Activated CD8-positive, alpha-beta T cell treated with anti-CD3 and anti-CD28 coated beads, Interleukin-2, amount 10 ng/mL, durations not matched to agents 7 days and 5 days (primary cell): ENCODE results near the gene PDE4B. TPM values are rescaled to one million over a fixed set of nuclear protein-coding genes. Genes with fewer than 3 reads are reported as not detected.

Experiments
- ATAC-seq: fragments of 150-1000 bp; cut with Tn5 transposase; one replicate; pipeline ENCODE4 v1.10.0; 2021; ENCODE audit warnings: moderate library complexity
- CTCF ChIA-PET: fragments of 350-600 bp; sonication (Branson Sonifier 250); formaldehyde crosslinking; loops from one replicate; lab custom pipeline; 2021; ENCODE audit warnings: antibody characterized with exemption; lab: Charles Lee
- POLR2A ChIA-PET: fragments of 350-600 bp; sonication (Branson Sonifier 250); formaldehyde crosslinking; loops from one replicate; lab custom pipeline; 2021; ENCODE audit warnings: antibody characterized with exemption; lab: Charles Lee
- DNase-seq: peaks from one replicate; pipeline ENCODE4 v3.0.0-alpha.2; 2020
- H3K27ac Mint-ChIP-seq: one replicate; pipeline ENCODE4 v1.8.0; 2021; ENCODE audit warnings: mild to moderate bottlenecking, mixed read lengths
- H3K27me3 Mint-ChIP-seq: one replicate; pipeline ENCODE4 v1.8.0; 2021; ENCODE audit warnings: low read depth, mixed read lengths
- H3K36me3 Mint-ChIP-seq: one replicate; pipeline ENCODE4 v1.8.0; 2021; ENCODE audit warnings: low read depth, mixed read lengths
- H3K4me1 Mint-ChIP-seq: one replicate; pipeline ENCODE4 v1.8.0; 2021; ENCODE audit warnings: low read depth, mixed read lengths
- H3K4me3 Mint-ChIP-seq: one replicate; pipeline ENCODE4 v1.8.0; 2021; ENCODE audit warnings: mild to moderate bottlenecking, mixed read lengths
- H3K9me3 Mint-ChIP-seq: one replicate; pipeline ENCODE4 v1.8.0; 2022; ENCODE audit warnings: mixed read lengths; ENCODE audit not compliant: insufficient read depth
- total RNA-seq, 2 experiments: library from RNA; stranded (reverse); gene quantifications; one replicate each; pipeline ENCODE4 v1.2.3, GENCODE V29; 2021

Gene PDE4B
- total RNA-seq, 2 experiments from 2014 or later = 21.4 to 24.3 TPM

DNA sequence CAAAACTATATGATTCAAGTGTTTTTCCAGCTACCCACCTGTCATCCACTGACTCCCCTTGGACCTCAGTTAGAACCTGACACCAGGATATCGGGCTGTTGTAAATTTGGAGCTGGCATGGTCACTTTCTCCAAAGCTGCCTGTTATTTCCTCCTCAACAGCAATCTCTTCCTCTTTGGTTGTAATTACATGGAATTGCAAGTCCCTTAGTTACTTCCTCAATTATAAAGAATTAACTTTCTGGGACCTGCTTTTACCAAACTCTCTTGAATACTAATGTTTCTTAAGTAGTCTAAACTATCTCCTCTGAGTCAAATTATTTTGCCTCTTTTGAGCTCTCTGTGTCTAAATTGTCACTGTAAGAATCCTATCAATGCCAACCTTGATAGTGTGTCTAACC, 590.9 kb downstream of the PDE4B start:
- ATAC-seq (no peak), DNase-seq (no peak)
- H3K4me1 Mint-ChIP-seq = peaks cover 4% of the 10 kb centered on the region
- H3K27ac Mint-ChIP-seq = no peak overlapping the region
- CTCF ChIA-PET = interaction anchor here (0.8 to 2.3 kb wide), 2 partner anchors 15 to 52 kb away, joined by 3 to 8 read pairs; no protein-coding TSS in a partner anchor
- H3K27me3 Mint-ChIP-seq = no peaks in the 10 kb centered on the region
- peaks cover 17% of the 10 kb centered on the region for H3K36me3 Mint-ChIP-seq
- peaks cover 36% of the 10 kb centered on the region for H3K9me3 Mint-ChIP-seq
- POLR2A ChIA-PET = no interaction called here
- no peak overlapping the region for H3K4me3 Mint-ChIP-seq

DNA sequence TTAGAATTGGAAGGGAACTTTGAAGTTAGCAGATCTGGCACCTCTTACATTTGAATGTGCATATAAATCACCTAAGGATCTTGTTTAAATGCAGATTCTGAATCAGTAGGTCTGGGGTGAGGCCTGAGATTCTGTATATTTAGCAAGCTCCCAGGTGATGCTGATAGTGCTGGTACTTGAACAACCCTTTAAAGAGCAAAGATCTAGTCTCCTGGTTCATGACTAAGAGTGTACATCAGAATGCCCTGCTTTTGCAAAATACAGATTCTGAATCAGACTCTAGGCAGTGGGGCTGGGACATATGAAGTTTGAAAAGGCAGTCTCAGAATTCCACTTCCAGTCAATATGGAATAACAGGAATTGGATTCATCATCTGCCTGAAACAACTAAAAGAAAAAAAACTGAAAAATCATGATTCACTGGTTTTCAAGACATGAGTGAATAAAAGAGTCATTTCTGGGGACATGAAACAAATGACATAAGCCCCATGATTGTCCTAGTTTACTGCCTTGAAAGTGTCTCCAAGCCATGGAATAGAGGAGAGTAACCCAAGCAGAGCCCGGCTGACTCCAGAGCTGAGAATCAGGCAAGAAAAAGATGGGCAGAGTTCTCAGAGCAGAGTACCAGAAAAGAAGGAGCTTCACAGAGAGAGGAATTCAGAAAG, 591.7 kb downstream of the PDE4B start:
- no peak for DNase-seq
- CTCF ChIA-PET = interaction anchor here (0.8 to 2.3 kb wide), 2 partner anchors 14 to 52 kb away, joined by 3 to 8 read pairs; no protein-coding TSS in a partner anchor
- peaks cover 36% of the 10 kb centered on the region for H3K9me3 Mint-ChIP-seq

DNA sequence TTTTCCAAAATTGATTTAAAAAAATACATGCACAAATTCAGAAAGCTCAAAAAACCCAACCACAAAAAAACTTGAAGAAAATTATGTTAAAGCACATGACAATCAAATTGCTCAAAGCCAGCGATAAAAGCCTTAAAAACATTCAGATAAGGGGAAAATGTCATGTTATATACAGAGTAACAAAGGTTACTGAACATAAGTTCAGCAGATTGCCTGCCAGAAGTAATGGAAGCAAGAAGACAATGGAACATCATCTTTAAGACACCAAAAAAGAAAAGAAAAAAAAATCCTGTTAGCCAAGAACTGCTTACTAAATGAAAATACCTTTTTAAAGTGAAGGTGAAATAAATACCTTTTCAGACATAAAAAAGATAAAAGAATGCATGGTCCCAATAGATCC, 594.0 kb downstream of the PDE4B start:
- ChIA-PET POLR2A (no interaction called here), CTCF (interaction anchor here (1.2 kb wide), 1 partner anchor 16 kb away, joined by 3 read pairs; no protein-coding TSS in a partner anchor)
- Mint-ChIP-seq H3K4me3 (no peak overlapping the region), H3K27ac (no peak overlapping the region), H3K4me1 (no peaks in the 10 kb centered on the region), H3K27me3 (no peaks in the 10 kb centered on the region), H3K9me3 (peaks cover 43% of the 10 kb centered on the region), H3K36me3 (peaks cover 20% of the 10 kb centered on the region)
- DNase-seq = no peak
- ATAC-seq = no peak

More for the DNA sequence above, 591.7 kb downstream of the PDE4B start:
- H3K4me3 Mint-ChIP-seq = no peak overlapping the region
- ATAC-seq = no peak
- H3K36me3 Mint-ChIP-seq = peaks cover 17% of the 10 kb centered on the region
- no peak overlapping the region for H3K27ac Mint-ChIP-seq
- H3K4me1 Mint-ChIP-seq = peaks cover 4% of the 10 kb centered on the region
- POLR2A ChIA-PET = no interaction called here
- H3K27me3 Mint-ChIP-seq = no peaks in the 10 kb centered on the region

DNA sequence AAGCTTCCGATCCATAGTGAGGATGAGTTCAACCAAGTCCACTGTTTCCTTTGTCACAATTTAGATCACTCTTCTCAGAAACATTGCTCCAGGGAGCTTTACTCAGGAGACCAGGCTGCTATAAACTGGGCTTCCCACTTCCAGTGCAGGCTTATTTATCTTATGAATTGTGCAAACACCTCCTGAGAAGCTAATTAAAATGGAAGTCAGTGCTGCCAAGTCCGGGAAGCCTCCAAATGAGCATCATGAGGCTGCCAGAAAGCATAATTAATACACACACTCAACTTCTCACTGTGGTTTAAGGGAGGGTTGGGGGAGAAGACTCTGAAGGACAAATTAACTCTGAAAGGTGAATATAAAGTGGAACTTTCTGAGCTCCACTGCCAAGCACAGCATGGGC, 596.2 kb downstream of the PDE4B start:
- DNase-seq (no peak), ATAC-seq (no peak)
- ChIA-PET CTCF (interaction anchor here (1.1 to 1.2 kb wide), 2 partner anchors 51 to 57 kb away, joined by 3 to 4 read pairs; no protein-coding TSS in a partner anchor), POLR2A (no interaction called here)
- Mint-ChIP-seq H3K27me3 (no peaks in the 10 kb centered on the region), H3K4me3 (no peak overlapping the region), H3K4me1 (no peaks in the 10 kb centered on the region), H3K27ac (no peak overlapping the region), H3K36me3 (peaks cover 14% of the 10 kb centered on the region), H3K9me3 (peaks cover 37% of the 10 kb centered on the region)

DNA sequence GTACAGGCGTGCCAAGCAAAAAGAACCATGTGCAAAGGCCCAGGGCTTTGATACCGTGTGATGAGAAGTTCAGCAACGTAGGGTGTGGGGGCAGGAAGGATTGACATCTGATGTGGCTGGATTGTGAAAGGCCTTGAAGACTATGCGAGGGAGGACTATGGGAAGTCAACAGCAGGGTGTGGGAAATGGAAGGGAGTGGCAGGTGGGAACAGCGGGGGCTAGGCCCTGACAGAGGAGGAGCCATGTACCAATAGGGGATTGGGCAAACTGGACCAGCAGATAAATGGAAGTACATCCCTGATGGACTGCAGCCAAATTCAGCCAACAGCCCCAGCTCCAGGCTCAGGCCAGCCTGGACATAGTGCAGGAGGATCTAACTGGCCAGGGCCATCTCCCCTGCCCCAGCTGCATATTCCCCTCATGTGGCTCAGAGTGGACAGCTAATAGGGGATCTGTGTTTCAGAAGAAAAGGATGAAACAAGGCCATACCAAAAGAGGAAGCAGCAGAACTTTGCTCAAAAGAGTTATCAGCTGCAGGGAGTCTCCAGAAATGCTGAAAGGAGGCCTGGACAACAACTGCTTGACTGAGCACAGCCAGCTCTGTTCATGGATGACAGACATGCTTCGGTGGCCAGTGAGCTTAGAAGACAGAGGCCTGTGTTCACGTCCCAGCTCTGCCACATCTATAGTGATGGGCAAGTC, 601.0 kb downstream of the PDE4B start:
- DNase-seq = no peak
- ChIA-PET POLR2A (no interaction called here), CTCF (interaction anchor here (1.3 to 1.9 kb wide), 2 partner anchors 8 to 18 kb away, joined by 3 to 5 read pairs; no protein-coding TSS in a partner anchor)
- Mint-ChIP-seq H3K27me3 (no peaks in the 10 kb centered on the region), H3K4me3 (no peak overlapping the region), H3K27ac (no peak overlapping the region), H3K4me1 (no peaks in the 10 kb centered on the region), H3K36me3 (peaks cover 3% of the 10 kb centered on the region), H3K9me3 (peaks cover 7% of the 10 kb centered on the region)
- ATAC-seq = no peak

DNA sequence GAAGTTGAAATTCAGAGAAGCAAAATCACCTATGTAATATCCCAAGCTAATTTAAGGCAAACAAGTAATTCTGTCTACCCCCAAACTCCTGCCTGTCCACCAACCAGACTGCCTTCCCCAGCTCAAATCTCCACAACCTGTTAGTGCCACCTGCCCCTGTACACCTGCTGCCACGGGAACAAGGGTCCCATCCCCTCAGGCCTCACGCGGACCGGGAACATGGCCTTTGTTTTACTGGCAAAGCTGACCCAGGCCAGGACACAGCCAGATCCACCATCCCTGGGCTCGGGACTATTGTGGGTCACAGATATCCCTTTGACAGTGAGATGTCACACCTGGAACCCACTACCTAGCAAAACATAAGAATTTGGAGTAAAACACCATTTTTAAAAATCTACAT, 601.9 kb downstream of the PDE4B start:
- peaks cover 7% of the 10 kb centered on the region for H3K9me3 Mint-ChIP-seq
- CTCF ChIA-PET = no interaction called here
- POLR2A ChIA-PET = no interaction called here
- no peaks in the 10 kb centered on the region for H3K27me3 Mint-ChIP-seq
- peaks cover 3% of the 10 kb centered on the region for H3K4me1 Mint-ChIP-seq
- DNase-seq = no peak
- H3K4me3 Mint-ChIP-seq = no peak overlapping the region
- H3K36me3 Mint-ChIP-seq = peaks cover 2% of the 10 kb centered on the region
- no peak for ATAC-seq
- H3K27ac Mint-ChIP-seq = no peak overlapping the region

DNA sequence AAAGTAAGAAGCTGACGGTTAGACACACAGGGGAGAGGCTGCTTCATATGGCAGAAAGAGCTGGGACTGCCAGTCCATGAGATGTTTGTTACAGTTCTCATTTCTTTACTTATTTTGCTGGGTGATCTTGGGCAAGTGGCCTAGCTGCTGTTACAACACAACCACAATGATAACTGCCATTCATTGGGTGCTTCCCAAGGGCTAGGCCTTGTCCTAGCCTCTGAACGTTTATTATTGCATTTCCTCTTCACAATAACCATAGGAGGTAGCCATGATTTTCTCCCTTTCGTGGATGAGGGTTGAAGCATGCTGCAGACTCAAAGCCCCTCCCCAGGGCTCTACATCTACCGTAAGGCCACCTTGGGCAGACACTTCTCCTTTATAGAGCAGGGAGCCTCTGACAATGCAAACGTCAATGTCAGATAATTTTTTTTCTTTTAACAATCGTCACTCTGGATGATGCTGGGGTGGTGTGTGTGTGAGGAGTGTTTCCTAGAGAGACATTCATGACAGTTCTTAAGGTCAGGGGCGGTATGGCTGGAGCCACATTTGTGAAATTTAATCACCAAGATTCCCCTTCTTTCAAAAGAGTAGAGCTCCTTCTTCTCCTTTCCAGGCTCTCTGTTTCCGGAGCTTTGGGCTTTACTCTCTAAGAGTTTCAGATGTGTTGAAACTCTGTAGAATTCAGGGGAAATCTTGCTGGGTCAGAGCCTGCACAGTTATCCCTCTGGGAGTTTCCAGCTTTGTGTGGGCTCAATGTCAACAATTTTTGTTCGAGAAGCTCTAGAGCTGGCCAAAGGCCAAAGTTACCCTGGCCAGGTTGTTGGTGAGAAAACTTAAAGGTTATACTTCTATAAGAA, 602.7 kb downstream of the PDE4B start:
- POLR2A ChIA-PET = no interaction called here
- Mint-ChIP-seq H3K27me3 (no peaks in the 10 kb centered on the region), H3K4me1 (peaks cover 11% of the 10 kb centered on the region), H3K9me3 (peaks cover 3% of the 10 kb centered on the region), H3K36me3 (no peaks in the 10 kb centered on the region), H3K4me3 (no peak overlapping the region), H3K27ac (no peak overlapping the region)
- no peak for ATAC-seq
- CTCF ChIA-PET = interaction anchor here (0.8 to 1.5 kb wide), 6 partner anchors 29 to 436 kb away, joined by 3 to 6 read pairs (median 4); no protein-coding TSS in a partner anchor
- no peak for DNase-seq

DNA sequence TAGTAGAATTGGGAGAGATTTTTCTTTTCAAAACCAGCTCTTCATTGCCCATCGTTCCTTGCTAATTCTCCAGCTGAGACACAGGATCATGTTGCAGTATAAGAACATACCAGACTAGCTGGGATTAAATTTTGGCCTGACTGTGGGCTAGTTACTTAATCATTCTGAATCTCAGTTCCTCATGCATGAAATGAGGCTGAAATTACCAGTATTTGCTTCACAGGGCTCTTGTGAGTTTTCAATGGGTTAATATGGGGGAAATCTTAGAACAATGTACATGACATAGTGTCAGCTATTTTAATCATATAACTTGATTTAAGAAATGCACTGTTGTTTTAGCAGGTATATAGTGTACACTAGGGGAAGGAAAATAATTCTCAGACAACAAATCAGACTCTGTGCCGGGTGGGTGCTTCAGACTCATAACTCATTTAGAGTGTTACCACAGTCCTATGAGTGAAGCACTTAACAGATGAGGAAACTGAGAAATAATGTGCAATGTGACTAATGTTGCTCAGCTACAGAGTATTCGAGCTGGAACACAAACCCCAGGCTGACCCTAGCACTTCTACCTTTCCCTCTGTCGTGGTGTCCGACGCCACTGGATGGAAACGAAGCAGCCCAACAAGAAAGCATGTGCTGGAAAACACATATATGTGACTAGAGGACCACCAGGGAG, 603.7 kb downstream of the PDE4B start:
- POLR2A ChIA-PET = no interaction called here
- Mint-ChIP-seq H3K4me3 (no peak overlapping the region), H3K27ac (no peak overlapping the region), H3K27me3 (no peaks in the 10 kb centered on the region), H3K4me1 (peaks cover 13% of the 10 kb centered on the region), H3K9me3 (no peaks in the 10 kb centered on the region), H3K36me3 (no peaks in the 10 kb centered on the region)
- ATAC-seq (no peak), DNase-seq (no peak)
- CTCF ChIA-PET = interaction anchor here (0.8 to 1.5 kb wide), 5 partner anchors 30 to 437 kb away, joined by 3 to 6 read pairs (median 4); no protein-coding TSS in a partner anchor

DNA sequence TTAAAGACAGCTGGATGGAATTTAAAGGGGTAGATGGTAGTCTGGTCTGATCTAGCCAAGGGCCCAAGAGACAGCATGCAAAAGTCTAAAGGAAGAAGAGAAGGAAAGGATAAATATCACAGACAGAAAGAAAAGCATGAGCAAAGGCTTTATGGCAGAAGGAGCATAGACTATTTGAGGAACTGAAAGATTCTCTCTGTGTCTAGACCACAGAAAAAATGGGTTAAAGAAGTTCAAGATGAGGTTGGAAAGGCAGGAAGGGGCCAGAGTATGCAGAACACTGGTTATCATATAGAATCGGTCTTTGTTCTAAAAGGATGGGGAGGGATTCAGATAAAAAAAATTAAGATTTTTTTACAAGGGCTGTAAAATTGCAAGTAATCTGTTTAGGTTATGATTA, 604.5 kb downstream of the PDE4B start:
- Mint-ChIP-seq H3K27ac (no peak overlapping the region), H3K36me3 (no peaks in the 10 kb centered on the region), H3K27me3 (no peaks in the 10 kb centered on the region), H3K4me3 (no peak overlapping the region), H3K4me1 (peaks cover 13% of the 10 kb centered on the region), H3K9me3 (no peaks in the 10 kb centered on the region)
- ChIA-PET POLR2A (no interaction called here), CTCF (interaction anchor here (1.2 kb wide), 1 partner anchor 328 kb away, joined by 3 read pairs; no protein-coding TSS in a partner anchor)
- ATAC-seq = no peak
- DNase-seq = no peak

DNA sequence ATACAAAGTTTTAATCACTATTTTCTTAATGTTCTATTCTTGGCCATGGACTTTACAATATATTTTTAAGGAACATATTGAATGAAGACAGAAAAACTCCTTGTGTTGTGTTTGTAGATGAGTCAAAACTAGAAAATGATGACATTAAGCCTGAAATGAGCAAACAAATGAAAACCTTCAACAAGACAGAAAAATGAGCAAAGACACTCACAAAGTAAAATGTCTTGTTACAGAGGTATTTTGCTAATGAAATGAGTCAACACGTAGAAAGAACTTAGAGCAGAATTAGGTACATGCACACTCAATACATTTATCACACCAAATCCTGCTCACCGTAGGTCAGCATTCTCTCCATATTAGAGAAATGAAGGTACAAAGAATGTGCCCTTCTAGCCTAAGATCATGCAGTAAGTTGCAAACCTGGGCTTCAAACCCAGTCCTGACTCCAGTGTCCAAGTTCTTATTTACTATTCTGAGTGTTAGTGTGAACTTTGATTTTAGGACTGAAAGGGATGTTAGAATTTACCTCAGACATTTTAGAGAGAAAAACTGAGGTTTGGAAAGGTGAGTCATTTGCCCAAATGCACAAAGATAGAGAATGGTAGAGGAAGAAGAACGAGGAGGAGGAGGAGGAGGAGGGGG, 607.3 kb downstream of the PDE4B start:
- CTCF ChIA-PET = interaction anchor here (1.0 to 2.7 kb wide), 4 partner anchors 18 to 46 kb away, joined by 3 to 13 read pairs (median 4); no protein-coding TSS in a partner anchor
- Mint-ChIP-seq H3K9me3 (no peaks in the 10 kb centered on the region), H3K4me3 (no peak overlapping the region), H3K36me3 (no peaks in the 10 kb centered on the region), H3K27me3 (no peaks in the 10 kb centered on the region), H3K27ac (no peak overlapping the region), H3K4me1 (peaks cover 18% of the 10 kb centered on the region)
- POLR2A ChIA-PET = no interaction called here
- no peak for DNase-seq
- no peak for ATAC-seq
